Retinal pigment epithelial cell (primary cell): ENCODE data around the gene BANF1.

ENCODE experiments used
- DNase-seq: peaks from one replicate; pipeline ENCODE4 v3.0.0-alpha.2; 2010; ENCODE audit warnings: low read depth
- H3K4me3 ChIP-seq: 2 replicates; pipeline ENCODE4 v1.5.1; 2011; ENCODE audit warnings: mild to moderate bottlenecking, low read length, control low read depth, moderate library complexity
- TF ChIP-seq, protein P1 (sequence below): conservative IDR thresholded peaks from 2 replicates; pipeline ENCODE4 v1.5.1; 2011; ENCODE audit warnings: low read depth, low read length, control low read depth, inconsistent platforms

The BANF1 gene

DNA sequence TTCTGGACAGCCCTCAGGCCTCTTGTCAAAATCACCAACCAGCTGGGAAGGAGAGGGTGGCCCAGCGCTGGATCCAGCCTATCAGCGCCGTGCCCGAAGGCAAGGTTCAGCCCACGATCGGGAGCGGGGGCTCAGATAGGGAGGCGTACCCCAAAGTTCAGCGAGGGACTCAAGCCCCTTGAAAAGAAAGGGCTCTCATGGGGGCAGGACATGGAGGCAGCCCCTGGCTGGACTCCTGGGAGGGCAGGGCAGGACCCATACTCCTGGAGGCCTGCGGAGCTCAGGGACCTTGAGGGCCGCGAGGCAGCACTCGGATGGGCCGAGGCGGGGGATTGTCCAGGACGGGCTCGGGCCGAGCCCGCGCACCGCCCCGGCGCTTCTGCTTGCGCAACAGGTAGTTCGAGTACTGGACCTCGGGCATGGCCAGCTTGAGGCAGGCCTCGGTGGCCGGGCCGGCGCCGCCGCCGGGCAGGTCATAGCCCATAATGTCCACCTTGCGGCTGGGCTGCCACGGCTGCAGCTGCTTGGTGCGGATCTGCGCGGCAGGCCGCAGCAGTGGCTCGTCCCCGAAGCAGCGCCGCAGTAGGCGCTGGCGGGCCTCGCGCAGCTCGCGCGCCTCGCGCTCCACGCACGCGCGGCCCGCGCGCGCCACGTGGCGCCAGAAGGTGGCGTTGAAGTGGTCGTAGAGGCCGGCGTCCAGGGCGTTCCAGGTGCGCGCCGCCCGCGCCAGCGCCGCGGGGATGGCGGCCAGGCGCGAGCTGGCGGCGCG, 40.1 kb downstream of the BANF1 start:
- no peak overlapping the region for H3K4me3 ChIP-seq
- no peak for DNase-seq
- TF ChIP-seq, protein P1, sequence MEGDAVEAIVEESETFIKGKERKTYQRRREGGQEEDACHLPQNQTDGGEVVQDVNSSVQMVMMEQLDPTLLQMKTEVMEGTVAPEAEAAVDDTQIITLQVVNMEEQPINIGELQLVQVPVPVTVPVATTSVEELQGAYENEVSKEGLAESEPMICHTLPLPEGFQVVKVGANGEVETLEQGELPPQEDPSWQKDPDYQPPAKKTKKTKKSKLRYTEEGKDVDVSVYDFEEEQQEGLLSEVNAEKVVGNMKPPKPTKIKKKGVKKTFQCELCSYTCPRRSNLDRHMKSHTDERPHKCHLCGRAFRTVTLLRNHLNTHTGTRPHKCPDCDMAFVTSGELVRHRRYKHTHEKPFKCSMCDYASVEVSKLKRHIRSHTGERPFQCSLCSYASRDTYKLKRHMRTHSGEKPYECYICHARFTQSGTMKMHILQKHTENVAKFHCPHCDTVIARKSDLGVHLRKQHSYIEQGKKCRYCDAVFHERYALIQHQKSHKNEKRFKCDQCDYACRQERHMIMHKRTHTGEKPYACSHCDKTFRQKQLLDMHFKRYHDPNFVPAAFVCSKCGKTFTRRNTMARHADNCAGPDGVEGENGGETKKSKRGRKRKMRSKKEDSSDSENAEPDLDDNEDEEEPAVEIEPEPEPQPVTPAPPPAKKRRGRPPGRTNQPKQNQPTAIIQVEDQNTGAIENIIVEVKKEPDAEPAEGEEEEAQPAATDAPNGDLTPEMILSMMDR: no peak

DNA sequence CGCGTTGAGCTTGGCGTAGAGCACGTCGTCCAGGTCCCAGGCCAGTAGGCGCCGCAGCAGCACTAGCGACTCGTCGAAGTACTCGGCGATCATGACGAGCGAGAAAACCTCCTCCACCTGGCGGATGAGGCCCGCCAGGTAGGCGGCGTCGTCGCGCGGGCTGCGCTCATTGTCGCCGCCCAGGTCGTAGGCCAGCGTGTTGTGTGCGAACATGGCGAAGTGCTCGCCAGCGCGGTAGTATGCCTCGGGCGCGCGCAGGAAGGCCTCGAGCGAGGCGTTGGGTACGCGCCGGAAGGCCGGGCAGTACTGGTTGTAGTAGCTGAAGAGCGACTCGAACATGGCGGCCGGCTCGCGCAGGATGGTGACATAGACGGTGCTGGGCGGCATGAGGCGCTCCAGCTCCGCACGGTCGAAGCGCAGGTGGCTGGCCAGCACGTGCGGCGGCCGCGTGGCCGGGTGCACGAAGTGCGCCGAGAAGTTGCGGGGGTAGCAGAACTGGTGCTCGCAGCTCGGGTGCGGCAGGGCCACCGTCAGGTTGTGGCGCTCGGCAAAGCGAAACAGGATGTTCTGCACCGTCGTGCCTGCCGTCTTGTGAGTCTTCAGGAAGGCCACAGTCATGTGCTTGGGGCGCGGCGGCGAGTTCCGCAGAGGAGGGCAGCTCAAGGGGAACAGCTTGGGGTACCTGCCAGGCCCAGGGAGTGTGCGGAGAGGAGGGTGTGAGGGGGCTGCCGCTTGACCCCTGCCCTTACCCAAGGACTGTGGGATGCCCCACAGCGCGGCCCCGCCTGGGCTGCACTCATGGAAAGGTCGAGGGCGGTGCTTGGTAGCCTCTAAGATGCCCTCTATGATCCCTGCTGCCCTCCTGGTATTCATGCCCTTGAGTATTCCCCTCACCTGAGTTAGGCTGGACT, 40.9 kb downstream of the BANF1 start:
- TF ChIP-seq, protein P1: no peak
- DNase-seq: no peak
- H3K4me3 ChIP-seq: no peak overlapping the region

DNA sequence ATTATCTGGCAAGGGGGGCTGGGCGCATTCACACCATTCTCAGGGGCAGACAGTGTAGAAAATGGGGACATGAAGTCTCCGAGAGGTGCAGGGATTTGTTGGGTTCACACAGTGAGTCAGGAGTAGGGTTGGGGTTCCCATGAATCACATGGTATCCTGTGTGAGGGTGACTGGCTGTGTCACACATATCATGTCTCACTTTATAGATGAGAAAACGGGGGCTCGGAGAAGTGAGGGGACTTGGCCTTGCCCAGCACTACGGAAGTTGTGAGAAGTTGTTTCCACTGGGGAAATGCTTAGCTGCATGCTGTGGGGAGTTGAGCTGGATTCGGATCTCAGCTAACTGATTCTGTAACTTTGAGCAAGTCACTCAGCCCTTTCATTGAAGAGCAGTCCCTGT, 42.5 kb downstream of the BANF1 start:
- no peak overlapping the region for H3K4me3 ChIP-seq
- TF ChIP-seq, protein P1: no peak
- DNase-seq: no peak

DNA sequence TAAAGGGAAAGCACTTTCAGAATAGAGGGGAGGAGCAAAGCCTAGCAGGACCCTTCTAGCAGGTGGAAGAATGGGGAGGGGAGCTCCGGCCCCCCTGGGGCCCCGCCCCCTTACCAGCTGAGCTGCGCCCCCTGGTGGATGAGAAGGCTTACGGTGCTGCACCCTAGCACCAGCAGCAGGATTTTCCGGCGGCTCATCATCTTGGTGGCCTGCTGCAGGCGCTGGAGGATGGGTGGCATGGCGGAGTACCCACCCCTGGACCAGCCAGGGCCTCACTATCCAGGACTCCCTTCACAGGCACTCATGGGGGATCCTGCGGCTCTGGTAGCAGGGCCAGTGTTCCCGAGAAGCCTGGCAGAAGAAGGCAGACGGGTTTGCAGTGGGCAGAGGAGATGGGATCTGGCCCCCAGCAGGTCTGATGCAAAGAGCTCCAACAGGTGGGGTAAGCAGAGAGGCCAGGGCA, 42.9 kb downstream of the BANF1 start:
- no peak for DNase-seq
- no peak overlapping the region for H3K4me3 ChIP-seq
- TF ChIP-seq, protein P1: peak; percentile 95

DNA sequence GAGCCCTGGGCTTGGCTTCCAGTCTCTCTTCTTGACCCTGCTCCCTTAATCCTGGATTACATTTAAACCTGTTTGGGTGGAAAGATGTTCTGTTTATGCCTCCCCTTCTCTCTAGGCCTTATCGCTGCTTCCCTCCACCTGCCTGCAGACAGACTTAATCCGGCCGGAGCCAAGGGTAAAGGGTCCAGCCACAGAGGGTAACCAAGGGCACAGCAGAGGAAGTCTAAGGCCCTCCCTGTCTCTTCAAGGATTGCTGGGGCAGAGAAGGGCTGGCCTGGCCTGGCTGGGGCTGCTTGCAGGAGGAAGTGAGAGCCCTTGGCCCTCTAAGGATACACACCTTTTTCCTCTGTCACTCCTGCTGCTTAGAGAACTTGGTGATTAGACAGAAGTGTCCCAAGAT, 44.6 kb downstream of the BANF1 start:
- no peak for DNase-seq
- TF ChIP-seq, protein P1: no peak
- no peak overlapping the region for H3K4me3 ChIP-seq

DNA sequence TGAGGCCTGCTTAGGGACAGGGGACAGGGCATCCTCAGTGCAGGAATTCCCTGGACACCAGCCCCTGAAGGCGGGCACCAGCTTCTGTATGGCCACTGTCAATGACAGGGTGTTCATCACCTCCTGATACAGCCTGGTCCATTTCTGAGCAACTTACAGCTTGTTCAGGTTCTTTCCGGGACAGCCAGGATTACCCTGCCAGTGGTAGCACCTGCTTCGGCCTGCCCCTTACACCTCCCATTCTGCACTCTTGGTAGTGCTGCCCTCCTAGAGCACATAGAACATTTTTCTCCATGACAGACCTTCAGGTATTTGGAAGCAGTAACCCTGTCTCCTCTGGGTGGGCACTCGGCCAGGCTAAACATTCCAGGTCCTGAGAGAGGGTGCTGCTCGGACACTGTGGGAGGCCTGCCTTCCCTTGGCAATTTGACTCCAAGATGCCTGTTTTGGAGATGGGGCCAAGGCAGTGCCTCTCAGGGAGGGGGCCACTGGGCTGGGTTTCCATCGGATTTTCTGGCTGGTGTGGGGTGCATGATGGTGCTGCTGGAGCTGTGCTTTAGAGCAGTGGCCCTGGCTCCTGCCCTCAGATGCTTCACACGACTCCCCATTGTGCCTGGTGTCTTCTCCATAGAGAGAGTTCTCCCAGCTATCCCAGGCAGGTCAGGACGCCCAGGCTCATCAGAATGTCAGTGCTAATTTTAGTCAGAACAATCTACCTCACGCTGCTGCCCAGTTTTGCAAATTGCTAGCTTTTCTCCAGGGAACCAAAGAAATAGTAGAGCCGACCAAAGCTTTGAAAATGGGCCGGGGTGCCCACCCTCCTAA, 45.5 kb downstream of the BANF1 start:
- no peak overlapping the region for H3K4me3 ChIP-seq
- TF ChIP-seq, protein P1: no peak
- no peak for DNase-seq
